SKM-1 treated with dmso at 0.1 percent for 144 hours (cell line): ENCODE results near the gene STIM1.

Experiments
- DNase-seq: peaks from one replicate; lab custom pipeline; 2025; ENCODE audit not compliant: unreplicated experiment; lab: John Stamatoyannopoulos, UW

Gene STIM1

GRCh38 chr11:3830088-3830487 is 25.4 kb upstream of the STIM1 start:
- DNase-seq = no peak

DNA sequence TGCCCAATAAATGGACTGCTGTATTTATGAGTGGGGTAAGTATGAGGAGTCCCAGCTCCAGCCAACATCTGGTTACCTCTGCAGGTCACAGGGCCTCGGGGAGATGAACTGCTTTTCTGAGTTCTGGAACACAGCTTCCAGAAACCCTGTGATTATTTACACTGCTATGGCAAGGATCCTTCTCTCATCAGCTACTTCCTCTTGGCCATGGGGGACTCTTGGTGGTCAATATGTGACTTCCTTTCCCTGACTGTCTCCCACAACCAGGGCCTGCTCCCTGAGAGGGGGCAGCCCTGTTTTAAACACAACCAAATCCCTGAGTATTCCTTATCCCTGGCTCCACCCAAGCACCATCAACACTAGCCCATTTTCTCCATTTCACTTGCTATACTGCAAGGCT is 24.7 kb upstream of the STIM1 start:
- peak; percentile 21 for DNase-seq

- no peak for DNase-seq
These were observed 23.9 kb upstream of the STIM1 start for GRCh38 chr11:3831378-3832239.

DNA sequence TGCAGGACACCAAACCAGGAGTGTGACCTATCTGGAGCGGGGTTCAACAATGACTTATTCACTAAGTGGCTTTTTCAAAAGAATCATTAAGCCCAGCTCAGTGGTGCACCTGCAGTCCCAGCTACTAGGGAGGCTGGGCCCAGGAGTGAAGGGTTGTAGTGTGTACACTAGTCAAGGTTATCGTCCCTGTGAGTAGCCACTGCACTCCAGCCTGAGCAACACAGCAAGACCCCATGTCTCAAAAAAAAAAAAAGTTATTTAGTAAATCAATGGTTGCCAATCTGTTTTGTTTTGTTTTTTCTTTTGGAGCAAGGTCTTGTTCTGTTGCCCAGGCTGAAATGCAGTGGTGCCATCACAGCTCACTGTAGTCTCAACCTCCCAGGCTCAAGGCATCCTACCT is 22.6 kb upstream of the STIM1 start:
- DNase-seq = no peak

DNA sequence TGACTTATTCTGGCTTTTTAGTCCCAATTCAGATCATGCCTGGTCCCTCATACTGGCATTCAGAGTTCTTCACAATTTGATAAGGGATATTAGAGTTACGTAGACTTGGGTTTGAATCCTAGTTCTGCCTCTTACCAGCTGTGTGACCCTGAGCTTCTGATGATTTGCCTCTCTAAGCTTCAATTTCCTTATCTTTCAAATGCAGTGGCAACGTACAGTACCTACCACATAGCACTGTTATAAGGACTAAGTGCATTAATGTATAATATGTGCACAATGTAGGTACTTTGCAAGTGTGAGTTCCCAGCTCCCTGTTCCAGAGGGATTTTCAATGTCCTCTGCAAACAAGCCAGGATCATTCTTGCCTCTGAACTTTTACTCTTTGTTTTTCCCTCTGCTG is 22.0 kb upstream of the STIM1 start:
- DNase-seq = no peak

DNA sequence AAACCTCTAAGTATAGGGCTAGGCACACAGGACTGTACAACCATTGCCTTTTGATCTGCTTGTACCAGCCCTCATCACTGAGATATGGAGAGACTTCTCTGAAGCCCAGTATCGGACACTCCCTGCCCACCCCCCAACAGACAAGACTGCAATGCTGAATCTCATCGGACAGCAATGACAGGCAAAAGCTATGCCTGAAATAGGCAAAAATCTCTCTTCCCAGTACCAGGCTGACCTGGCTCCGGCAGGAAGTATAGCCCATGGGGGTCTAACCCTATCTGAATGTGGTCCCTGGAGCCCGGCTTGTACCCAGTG is 21.2 kb upstream of the STIM1 start:
- no peak for DNase-seq

DNA sequence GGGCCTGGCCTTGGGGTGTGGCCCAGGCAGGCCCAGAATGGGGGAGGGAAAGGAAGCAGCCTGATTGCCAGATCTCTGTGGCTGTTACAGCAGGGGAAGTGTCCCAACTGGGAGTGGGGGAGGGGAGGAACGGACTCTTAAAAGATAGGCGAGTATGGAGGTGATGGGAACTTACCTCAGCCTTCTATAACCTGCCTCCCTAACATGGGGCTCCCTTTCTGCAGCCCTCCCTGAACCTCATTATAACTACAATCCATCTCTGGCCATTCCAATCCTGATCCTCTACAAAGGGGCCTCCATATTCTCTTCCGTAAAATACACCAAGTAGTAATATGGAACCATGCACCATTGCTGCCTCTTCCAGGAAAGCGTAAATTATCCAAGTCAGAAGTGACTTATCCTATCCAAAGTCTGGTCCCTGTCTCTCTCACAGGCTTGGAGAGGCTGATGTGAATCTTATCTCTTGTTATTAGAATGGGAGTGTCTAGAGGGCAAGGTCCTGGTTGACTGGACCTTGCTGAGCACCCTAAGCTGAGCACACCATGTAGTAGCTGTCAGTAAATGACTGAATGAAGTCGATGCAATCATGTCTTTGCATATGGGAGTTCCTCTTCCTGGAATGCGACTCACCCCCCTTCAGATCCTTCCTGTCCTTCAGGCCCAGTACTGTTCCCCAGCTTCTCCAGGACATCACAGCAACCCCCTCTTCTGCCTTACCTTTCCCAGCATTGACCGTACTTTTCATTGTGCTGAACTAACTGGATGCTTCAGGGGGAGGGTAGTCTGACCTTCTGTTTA is 20.6 kb upstream of the STIM1 start:
- peak; percentile 89 for DNase-seq

GRCh38 chr11:3835751-3836150 is 19.7 kb upstream of the STIM1 start:
- no peak for DNase-seq

- DNase-seq = peak; percentile 74
These were observed 18.6 kb upstream of the STIM1 start for GRCh38 chr11:3836903-3837302.

DNA sequence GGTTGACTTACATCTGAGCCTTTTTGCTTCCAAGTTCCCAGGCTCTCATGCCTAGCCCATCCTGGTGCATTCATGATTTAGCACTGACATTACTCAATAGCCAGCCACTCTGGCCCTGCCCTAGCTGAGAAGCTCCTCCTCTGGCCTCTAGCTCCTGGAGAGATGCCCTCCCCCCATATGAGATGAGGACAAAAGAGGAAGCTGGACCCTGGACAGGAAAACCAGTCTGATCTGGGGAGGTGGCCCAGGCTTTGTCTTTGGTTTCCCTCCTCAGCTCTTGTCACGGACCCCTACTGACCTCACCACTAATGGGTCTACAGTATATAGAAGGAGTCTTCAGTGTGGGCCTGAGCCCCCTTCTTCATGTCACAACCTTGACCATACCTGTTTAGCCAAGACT is 17.7 kb upstream of the STIM1 start:
- peak; percentile 98 for DNase-seq

- DNase-seq = peak; percentile 80
These were observed 17.0 kb upstream of the STIM1 start for GRCh38 chr11:3838504-3838903.

GRCh38 chr11:3840004-3840869 is 15.2 kb upstream of the STIM1 start:
- no peak for DNase-seq

DNA sequence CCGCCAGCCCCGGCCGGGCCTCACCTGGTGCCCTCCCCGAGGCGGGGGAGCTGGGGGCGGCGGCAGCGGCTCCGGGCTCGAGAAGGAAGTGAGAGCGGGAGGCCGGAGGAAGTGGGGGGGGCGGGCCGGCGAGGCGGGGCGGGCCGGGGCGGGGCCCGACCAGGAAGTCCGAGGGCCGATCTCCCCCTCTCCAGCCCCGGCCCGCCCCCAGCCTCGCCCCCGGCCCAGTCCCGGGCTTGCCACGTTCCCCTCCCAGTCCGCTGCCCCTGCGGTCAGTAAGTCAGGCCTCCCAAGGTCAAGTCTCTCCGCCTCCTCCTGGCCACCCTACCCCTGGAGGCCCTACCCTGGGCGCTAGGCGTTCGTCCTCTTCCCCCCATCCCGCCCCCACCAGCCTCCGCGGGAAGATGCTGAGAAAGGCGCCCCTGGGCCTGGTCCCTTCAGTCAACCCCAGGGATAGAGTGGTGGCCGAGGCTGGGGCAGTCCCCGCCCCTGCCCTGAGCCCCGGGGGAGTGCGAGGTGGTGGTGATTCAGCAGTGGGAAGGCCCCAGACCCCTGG is 14.5 kb upstream of the STIM1 start, which contains the start of gene RHOG:
Gene RHOG (minus strand): TSS at position 90 of the 556 bp plus-strand sequence. CDS start 12,821 bp downstream, outside the sequence.
- DNase-seq = peak; percentile 83

- peak; percentile 80 for DNase-seq
These were observed 13.8 kb upstream of the STIM1 start for GRCh38 chr11:3841426-3842350.

GRCh38 chr11:3843326-3843725 is 12.1 kb upstream of the STIM1 start:
- no peak for DNase-seq

- no peak for DNase-seq
These were observed 10.2 kb upstream of the STIM1 start for GRCh38 chr11:3845246-3845645.

DNA sequence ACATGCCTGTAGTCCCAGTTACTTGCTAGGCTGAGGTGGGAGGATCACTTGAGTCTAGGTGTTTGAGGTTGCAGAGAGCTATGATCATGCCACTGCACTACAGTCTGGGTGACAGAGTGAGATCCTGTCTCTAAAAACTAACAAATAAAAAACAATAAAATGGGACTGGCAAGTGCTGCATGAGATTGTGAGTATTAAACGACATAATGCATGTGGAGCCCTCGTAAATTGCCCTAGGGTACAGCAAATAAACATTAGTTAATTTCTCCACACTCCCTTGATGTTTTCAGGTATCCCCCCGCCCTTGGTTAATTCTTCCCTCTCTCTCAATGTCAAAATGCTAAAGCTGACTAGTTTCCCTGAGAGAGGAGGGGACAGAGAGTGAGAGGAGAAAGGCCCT is 9.8 kb upstream of the STIM1 start:
- no peak for DNase-seq

GRCh38 chr11:3849297-3849874 is 6.1 kb upstream of the STIM1 start:
- peak; percentile 43 for DNase-seq

DNA sequence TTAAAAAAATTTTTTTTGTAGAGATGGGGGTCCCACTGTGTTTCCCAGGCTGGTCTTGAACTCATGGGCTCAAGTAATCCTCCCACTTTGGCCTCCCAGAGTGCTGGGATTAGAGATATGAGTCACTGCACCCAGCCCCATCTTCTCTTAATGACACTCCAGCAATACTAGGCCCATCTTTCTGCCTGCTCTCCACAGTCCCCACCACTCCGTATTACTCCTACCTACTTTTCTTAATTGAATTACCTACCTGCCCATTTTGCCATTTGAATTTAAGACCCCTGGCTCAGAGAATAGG is 2.0 kb upstream of the STIM1 start:
- DNase-seq = no peak
